GM18870 (cell line): ENCODE data around the gene RNF103.
"Not testable (repeated sequence)": the region's sequence is repeated elsewhere in the genome, so short reads cannot be mapped to it uniquely, and the experiment has no call there.

Experiments
- ATAC-seq: cut with Tn5 transposase; IDR thresholded peaks from one replicate; pipeline ENCODE4 v1.9.1; 2021; ENCODE audit warnings: moderate library complexity; ENCODE audit not compliant: unreplicated experiment

Gene RNF103, protein sequence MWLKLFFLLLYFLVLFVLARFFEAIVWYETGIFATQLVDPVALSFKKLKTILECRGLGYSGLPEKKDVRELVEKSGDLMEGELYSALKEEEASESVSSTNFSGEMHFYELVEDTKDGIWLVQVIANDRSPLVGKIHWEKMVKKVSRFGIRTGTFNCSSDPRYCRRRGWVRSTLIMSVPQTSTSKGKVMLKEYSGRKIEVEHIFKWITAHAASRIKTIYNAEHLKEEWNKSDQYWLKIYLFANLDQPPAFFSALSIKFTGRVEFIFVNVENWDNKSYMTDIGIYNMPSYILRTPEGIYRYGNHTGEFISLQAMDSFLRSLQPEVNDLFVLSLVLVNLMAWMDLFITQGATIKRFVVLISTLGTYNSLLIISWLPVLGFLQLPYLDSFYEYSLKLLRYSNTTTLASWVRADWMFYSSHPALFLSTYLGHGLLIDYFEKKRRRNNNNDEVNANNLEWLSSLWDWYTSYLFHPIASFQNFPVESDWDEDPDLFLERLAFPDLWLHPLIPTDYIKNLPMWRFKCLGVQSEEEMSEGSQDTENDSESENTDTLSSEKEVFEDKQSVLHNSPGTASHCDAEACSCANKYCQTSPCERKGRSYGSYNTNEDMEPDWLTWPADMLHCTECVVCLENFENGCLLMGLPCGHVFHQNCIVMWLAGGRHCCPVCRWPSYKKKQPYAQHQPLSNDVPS

DNA sequence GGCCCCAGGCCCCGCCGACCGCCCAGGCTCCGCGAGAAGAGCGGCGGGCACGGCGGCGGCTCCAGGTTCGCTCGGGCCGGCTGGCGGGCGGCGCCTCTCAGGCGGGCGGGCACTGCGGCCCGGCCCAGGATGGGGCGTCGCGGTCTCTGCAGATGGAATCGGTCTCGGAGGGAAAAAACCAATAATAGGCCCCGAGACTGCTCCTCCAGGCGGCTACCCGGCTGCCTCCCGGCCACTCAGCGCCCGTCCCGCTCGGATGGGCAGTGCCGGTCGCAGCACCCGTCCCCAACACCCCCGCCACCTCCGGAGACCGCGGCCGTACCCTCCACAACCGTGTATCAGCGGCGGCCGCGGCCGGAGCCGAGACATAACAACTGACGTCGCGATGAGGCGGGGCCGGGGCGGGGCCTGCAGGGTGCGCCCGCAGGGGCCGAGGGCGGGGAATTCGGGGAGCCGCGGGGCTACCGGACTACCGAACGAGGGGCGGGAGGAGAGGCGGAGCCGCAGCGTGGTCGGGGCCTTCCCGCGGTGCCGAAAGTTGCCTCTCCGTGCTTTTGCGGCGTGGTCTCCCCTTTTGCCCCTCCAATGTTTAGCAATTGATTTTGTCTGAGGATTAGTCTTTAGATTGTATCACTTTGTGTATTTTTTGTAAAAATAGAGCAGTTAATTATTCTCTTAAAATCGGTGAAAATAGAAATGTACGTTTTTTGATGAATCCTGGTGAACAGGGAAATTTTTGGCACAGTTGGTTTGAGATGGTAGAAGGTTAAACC is at the start of gene RNF103:
Gene RNF103, minus strand, starts transcription at position 372 of the 773 bp plus-strand sequence. CDS start 979 bp downstream, outside the sequence.
- ATAC-seq: peak; percentile 39

GRCh38 chr2:86673011-86673410 is 49.3 kb upstream of the RNF103 start:
- ATAC-seq: no peak

DNA sequence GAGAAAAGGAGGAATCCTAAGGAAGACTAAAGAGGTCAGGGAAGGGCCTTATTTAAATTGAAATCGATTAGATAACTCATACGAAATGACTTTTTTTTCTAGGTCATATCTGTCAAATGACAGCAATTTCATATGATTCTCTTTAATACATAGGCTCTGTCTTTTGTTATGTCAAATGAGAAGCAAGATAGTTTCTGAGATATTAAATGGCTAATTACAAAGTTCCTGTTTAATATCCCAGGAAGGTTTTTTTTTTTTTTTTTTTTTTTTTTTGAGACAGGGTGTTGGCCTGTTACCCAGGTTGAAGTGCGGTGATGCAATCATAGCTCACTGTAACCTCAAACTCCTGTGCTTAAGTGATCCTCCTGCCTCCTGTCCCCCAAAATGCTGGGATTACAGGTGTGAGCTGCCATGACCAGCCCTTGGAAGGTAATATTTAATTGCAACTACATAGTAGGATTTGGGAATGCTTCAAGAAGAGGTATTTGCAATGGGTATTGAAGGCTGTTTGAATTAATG is 48.4 kb upstream of the RNF103 start:
- no peak for ATAC-seq

DNA sequence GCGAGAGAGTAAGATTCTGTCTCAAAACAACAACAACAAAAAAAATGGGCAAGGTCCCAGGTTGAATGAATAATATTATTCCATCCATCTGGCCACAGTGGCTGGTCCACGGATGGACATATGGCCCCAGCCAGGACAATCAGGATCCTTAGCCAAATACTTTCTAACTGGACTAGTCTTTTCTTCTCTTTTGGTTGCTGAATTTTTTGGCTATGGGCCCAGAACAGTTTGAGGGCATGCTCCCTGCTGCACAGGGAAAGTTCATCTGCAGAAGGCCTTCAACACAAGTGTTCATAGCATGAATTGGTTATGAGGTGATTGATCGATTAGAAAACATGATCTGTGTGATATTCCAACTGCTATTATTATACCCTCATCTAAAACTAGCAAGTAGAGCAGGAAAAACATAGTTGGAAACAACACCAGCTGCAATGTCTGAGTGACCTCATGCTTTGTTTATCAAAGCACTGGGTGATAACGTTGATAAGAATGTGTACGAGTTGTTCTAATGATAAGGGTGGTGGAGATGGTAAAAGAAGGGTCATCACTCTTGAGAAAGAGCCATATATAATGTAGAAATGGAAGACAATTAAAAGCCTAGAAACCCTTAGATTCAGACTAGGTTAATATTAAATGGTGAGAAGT is 47.8 kb upstream of the RNF103 start:
- no peak for ATAC-seq

DNA sequence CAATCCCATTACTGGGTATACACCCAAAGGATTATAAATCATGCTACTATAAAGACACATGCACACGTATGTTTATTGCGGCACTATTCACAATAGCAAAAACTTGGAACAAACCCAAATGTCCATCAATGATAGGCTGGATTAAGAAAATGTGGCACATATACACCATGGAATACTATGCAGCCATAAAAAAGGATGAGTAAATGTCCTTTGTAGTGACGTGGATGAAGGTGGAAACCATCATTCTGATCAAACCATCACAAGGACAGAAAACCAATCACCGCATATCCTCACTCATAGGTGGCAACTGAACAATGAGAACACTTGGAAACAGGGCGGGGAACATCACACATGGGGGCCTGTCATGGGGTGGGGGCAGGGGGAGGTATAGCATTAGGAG is 45.7 kb upstream of the RNF103 start:
- not testable (repeated sequence) for ATAC-seq

DNA sequence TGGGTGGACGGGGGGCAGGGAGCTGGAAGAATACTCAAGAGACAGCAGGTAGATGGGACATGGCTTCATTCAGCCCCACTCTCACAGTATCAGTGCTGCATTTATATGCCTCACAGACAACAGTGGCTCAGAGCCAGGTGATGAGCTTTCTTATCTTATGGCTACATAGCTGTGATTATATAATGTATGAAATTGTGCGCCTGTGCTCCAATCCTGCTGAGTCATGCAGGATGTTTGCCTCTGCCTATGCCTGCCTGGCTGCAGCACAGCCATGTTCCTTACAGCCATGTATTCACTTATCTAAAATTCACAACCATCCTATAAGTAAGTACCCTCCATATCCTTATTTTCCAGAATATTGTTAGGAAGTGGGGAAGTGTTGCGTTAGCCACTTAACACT is 37.7 kb upstream of the RNF103 start:
- no peak for ATAC-seq

- no peak for ATAC-seq
Observed at GRCh38 chr2:86650188-86650587, 26.5 kb upstream of the RNF103 start.

- no peak for ATAC-seq
Observed at GRCh38 chr2:86649119-86649947, 25.7 kb upstream of the RNF103 start.

DNA sequence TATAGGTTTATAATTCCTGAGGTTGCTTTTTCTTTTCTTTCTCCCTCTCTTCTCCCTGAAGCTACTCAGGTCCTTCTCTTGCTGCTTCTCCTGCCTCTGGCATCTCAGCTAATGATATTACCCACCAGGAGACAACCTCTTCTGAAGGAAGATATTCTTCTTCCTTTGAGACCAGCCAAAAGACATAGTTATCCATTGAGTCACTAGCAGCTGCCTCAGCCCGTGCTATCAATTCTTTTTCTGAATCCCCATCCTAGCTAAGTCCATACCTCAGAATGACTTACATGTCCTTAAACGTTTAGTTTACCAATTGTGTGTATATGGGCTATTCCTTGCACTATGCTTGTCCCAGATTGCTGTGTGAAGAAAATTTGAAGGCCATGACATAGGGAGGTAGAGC is 25.0 kb upstream of the RNF103 start:
- ATAC-seq: no peak

- ATAC-seq: no peak
Observed at GRCh38 chr2:86646865-86647264, 23.2 kb upstream of the RNF103 start.

GRCh38 chr2:86646329-86646728 is 22.7 kb upstream of the RNF103 start:
- no peak for ATAC-seq

DNA sequence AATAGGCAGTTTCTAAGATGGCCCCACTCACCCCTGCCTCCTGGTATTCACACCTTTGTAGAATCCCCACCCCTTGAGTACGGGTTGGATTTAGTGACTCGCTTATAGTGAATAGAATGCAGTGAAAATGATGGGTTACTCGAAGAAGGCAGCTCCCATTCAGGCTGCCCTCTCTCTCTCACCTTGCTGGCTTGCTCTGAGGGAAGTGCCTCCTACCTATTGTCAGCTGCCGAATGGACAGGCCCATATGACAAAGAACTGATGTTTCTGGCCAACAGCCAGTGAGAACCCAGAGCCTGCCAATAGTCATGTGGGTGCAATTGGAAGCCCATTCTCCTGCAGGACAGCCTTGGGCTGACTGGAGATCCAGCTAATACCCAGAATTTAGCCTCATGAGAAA is 22.1 kb upstream of the RNF103 start:
- no peak for ATAC-seq

DNA sequence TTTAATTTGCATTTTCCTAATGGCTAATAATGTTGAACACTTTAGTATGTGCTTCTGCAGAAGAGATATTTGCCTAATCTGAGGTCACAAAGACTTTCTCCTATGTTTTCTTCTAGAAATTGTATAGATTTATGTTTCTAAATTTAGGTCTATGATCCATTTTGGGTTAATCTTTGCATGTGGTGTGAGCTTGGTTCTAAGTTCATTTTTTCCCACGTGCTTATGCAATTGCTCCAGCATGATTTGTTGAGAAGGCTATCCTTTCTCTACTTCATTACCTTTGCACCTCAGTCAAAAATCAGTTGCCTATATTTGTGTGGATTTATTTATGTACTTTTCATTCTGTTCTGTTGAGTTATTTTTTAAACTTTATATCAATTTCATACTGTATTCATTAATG is 15.0 kb upstream of the RNF103 start:
- no peak for ATAC-seq

- ATAC-seq: no peak
Observed at GRCh38 chr2:86636842-86637241, 13.2 kb upstream of the RNF103 start.

DNA sequence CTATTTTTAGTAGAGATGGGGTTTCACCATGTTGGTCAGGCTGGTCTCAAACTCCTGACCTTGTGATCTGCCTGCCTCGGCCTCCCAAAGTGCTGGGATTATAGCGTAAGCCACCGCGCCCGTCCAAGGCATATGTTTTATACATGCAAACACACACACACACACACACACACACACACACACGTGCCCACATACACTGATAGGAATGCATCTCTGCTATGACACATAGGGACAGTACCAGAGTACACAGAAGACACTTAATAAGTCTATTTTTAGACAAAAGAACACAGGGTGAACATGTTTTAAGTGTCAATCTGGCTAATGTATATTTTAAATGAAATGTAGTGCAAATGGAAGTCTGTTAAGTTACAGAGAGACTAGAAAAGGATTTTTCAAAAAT is 10.7 kb upstream of the RNF103 start:
- no peak for ATAC-seq

DNA sequence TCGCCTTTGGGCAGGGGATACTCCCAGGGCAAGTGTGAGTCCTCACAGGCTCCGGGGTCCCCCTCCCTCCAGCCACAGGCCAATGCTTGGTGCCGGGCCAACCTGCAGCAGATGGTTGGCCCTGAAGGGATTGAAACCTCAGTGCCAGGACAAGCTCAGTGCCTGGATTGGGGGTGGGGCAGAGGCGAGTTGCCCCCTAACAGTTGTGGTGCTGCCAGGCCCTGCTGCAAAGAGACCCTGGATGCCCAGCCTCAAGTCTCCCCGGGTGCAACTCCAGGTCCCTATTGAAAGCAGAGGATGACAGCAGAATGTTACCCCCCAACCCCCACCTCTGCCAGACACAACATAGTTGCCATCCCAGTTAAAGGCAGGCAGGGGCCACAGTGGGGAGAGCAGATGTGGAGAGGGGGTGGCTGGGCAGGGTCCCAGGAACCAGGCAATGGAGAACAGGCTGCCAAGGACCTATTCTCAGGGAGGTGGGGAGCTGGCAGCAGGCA is 9.5 kb upstream of the RNF103 start:
- no peak for ATAC-seq

GRCh38 chr2:86632672-86633071 is 9.0 kb upstream of the RNF103 start:
- ATAC-seq: no peak

GRCh38 chr2:86631846-86632485 is 8.3 kb upstream of the RNF103 start:
- no peak for ATAC-seq

DNA sequence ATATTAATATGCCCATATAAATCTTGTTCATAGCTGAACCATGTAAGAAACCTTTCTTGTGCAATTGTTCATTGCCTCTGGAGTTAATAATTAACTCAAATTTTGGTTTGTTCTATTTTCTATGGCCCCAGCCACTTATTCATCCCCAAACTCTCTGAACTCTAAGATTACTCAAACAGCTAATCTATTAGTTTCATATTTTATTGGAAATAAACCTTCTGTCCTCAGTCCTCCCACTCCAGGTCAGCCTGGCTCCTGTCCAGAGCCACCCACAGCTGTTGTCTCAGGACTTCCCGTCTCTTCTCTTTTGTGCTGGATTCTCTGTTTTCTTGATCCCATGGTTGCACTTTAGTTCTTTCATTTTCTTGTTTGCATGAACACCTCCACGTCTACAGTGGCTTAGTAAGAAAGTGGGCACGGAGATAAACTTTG is 4.4 kb upstream of the RNF103 start:
- ATAC-seq: peak; percentile 48
